ENCODE measurements around the gene C17orf113.

- TF ChIP-seq, protein P1, sequence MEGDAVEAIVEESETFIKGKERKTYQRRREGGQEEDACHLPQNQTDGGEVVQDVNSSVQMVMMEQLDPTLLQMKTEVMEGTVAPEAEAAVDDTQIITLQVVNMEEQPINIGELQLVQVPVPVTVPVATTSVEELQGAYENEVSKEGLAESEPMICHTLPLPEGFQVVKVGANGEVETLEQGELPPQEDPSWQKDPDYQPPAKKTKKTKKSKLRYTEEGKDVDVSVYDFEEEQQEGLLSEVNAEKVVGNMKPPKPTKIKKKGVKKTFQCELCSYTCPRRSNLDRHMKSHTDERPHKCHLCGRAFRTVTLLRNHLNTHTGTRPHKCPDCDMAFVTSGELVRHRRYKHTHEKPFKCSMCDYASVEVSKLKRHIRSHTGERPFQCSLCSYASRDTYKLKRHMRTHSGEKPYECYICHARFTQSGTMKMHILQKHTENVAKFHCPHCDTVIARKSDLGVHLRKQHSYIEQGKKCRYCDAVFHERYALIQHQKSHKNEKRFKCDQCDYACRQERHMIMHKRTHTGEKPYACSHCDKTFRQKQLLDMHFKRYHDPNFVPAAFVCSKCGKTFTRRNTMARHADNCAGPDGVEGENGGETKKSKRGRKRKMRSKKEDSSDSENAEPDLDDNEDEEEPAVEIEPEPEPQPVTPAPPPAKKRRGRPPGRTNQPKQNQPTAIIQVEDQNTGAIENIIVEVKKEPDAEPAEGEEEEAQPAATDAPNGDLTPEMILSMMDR (IDR thresholded peaks at IDR 0.05; ENCODE audit: poor library complexity) = no peak
- no peak for TF ChIP-seq EZH2 (IDR thresholded peaks at IDR 0.05; ENCODE audit: borderline replicate concordance)
- no peak for TF ChIP-seq EZH2phosphoT487 (IDR thresholded peaks at IDR 0.05; ENCODE audit: low read depth, severe bottlenecking, unreplicated experiment)
Measured at GRCh38 chr17:42049834-42050392, 488 bp downstream of the C17orf113 start.
